SK-N-MC (cell line): ENCODE data around the gene CORT.

Experiments used
- DNase-seq: peaks from one replicate; pipeline ENCODE4 v3.0.0-alpha.2; 2011; ENCODE audit warnings: low read depth, low spot score
- H3K27ac ChIP-seq: fragments of 200-600 bp; sonication (generic); 2 replicates; pipeline ENCODE4 v1.5.1; 2016; ENCODE audit warnings: mixed run types
- H3K36me3 ChIP-seq: fragments of 200-600 bp; sonication (generic); 2 replicates; pipeline ENCODE4 v1.6.1; 2017; ENCODE audit warnings: antibody characterized with exemption, low read length, mixed read lengths; ENCODE audit not compliant: insufficient read depth
- H3K4me3 ChIP-seq: fragments of 200-600 bp; sonication (generic); 2 replicates; pipeline ENCODE4 v1.5.1; 2016
- H3K9ac ChIP-seq: fragments of 200-600 bp; sonication (generic); 2 replicates; pipeline ENCODE4 v1.8.0; 2017; ENCODE audit warnings: mixed run types, mixed read lengths; ENCODE audit not compliant: insufficient read length
- H3K9me3 ChIP-seq: fragments of 200-600 bp; sonication (generic); 2 replicates; pipeline ENCODE4 v1.6.1; 2017; ENCODE audit warnings: low read depth, mild to moderate bottlenecking, antibody characterized with exemption, low read length, moderate library complexity, mixed read lengths
- EZH2 ChIP-seq: fragments of 200-600 bp; sonication (generic); IDR thresholded peaks from one replicate; pipeline ENCODE4 v1.6.1; 2017; ENCODE audit warnings: antibody characterized with exemption
- FOXP2 ChIP-seq: optimal IDR thresholded peaks from 2 replicates; pipeline ENCODE3; 2011; ENCODE audit warnings: mild to moderate bottlenecking, moderate library complexity; ENCODE audit not compliant: insufficient read depth; ENCODE audit errors: extremely low read length, control extremely low read depth
- POLR2AphosphoS5 ChIP-seq: IDR thresholded peaks from 2 replicates; pipeline ENCODE4 v1.6.1; 2012; ENCODE audit warnings: mild to moderate bottlenecking, low read depth, low read length, borderline replicate concordance

CORT gene

DNA sequence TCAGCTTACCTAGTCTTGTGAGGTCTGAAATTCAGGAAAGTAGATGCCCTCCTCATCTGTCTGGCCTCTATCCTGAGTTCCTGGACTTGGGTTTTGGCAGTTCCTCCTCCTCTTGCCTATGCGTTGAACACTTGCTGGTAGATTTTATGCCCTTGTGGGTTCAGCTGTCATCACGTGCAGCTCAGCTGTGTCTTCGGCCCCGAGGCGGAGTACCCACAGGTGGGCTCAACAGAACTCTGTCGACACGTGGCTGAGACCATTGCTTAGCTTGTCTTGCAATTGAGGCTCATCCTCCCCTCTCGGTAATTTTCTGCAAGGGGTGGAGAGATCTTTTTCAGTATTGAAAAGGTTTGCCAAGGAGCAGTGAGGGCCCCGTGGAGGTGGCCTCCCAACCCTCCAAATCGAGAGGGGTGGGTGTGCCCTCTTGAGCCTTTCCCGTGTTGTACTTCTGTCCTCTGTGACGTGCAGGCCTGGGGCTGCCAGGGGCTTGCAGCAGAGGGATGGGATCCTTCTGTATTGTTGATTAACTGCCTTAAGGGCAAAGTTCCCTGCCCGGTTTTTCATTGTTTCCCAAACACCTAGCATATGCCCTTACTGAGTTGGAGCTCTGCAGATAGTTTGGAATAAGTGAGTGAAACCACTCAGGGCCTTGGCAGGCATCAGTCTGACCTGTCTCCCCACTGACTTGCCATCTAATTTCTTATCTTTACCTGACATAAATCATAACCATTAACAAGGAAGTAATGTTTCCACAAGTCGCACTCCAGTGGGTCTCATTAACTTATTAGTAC, 16.7 kb upstream of the CORT start:
- DNase-seq: no peak
- Histone ChIP-seq H3K27ac (no peak overlapping the region), H3K9me3 (no peaks in the 10 kb centered on the region), H3K9ac (no peak overlapping the region), H3K4me3 (no peak overlapping the region), H3K36me3 (no peaks in the 10 kb centered on the region)
- no peak for TF ChIP-seq FOXP2
- no peak for TF ChIP-seq EZH2
- TF ChIP-seq POLR2AphosphoS5: no peak

DNA sequence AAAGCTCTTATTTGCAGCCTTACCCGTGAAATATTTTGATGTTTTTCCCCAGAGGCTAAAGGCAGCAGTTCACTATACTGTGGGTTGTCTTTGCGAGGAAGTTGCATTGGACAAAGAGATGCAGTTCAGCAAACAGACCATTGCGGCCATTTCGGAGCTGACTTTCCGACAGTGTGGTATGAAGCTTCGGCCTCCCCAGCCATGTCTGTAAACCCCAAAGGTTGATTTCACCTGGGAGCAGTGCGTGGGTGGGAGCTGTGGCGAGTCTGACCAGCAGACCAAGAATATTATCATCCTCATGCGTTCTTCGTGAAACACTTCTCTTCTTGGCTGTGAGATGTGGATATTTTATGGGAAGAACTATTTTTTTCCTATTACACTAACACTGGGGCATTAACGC, 16.0 kb upstream of the CORT start:
- Histone ChIP-seq H3K36me3 (no peaks in the 10 kb centered on the region), H3K27ac (no peak overlapping the region), H3K4me3 (no peak overlapping the region), H3K9me3 (no peaks in the 10 kb centered on the region), H3K9ac (no peak overlapping the region)
- no peak for DNase-seq
- TF ChIP-seq POLR2AphosphoS5 (no peak), FOXP2 (no peak), EZH2 (no peak)

DNA sequence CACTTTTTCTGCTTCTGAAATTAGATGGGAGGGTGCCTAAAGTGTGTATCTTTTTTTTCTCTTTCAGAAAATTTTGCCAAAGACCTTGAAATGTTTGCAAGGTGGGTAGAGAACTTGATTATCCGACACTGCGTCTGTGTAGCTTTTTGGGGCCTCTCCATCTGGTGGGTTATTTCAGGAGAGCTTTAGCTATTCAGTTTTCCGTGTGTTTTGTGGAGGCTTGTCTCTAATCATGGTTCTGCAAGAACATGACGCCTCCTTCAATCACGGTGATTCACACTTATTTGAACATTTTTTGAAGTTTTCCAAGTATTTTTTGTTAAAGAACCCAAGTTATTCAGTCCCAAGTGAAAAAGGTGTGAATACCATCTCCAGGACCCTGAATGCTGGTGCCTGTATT, 15.2 kb upstream of the CORT start:
- DNase-seq: no peak
- TF ChIP-seq FOXP2 (no peak), EZH2 (no peak), POLR2AphosphoS5 (no peak)
- no peaks in the 10 kb centered on the region for H3K9me3 ChIP-seq

DNA sequence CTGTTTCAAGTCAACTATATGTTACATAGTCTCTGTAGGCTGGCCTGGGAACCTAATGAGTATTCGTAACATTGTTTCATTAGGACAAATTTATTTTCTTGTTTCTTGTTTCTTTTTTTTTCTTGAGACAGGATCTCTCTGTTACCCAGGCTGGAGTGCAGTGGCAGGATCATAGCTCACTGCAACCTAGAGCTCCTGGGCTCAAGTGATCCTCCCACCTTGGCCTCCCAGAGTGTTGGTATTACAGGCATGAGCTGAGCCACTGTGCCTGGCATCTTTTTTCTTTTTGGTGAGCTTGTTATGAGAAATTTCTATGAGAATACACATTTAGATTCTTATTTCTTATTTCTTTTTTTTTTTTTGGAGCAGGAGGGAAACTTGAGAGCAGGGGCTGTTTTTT, 12.8 kb upstream of the CORT start:
- TF ChIP-seq FOXP2 (no peak), EZH2 (no peak), POLR2AphosphoS5 (no peak)
- peaks cover 6% of the 10 kb centered on the region; the same call in 1 of the 2 replicates for H3K36me3 ChIP-seq
- no peak overlapping the region for H3K9ac ChIP-seq
- no peak overlapping the region for H3K4me3 ChIP-seq
- no peaks in the 10 kb centered on the region for H3K9me3 ChIP-seq
- DNase-seq: no peak
- no peak overlapping the region for H3K27ac ChIP-seq

More for the DNA sequence above, 15.2 kb upstream of the CORT start:
- Histone ChIP-seq H3K27ac (no peak overlapping the region), H3K9ac (no peak overlapping the region), H3K36me3 (no peaks in the 10 kb centered on the region), H3K4me3 (no peak overlapping the region)

DNA sequence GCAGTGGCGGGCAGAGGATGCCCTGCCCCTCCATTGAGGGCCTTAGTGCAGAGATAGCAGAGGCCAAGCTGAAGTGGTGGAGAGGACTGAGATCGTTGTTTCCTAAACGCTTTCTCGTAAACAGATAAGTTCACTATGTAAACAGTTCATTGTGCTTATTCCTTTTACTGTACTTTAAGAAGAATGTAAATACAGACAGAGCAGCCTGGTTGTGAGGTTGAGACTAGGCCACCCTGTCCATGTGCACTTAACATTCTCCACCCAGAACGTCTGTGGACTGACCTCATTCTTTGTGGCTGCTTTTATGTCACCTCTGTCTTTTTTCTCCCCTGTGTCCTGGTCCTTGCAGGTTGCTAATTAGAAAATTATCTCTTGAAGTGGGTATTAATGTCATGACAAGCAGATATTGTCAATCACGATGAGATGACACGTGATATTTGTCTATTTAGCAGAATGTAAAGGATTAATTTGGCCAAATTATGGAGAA, 11.1 kb upstream of the CORT start:
- H3K9ac ChIP-seq: peak overlapping the region; percentile 2
- no peak overlapping the region for H3K4me3 ChIP-seq
- no peaks in the 10 kb centered on the region for H3K9me3 ChIP-seq
- DNase-seq: no peak
- H3K36me3 ChIP-seq: peaks cover 6% of the 10 kb centered on the region; the same call in 1 of the 2 replicates
- no peak overlapping the region for H3K27ac ChIP-seq
- TF ChIP-seq EZH2 (no peak), POLR2AphosphoS5 (no peak), FOXP2 (no peak)

DNA sequence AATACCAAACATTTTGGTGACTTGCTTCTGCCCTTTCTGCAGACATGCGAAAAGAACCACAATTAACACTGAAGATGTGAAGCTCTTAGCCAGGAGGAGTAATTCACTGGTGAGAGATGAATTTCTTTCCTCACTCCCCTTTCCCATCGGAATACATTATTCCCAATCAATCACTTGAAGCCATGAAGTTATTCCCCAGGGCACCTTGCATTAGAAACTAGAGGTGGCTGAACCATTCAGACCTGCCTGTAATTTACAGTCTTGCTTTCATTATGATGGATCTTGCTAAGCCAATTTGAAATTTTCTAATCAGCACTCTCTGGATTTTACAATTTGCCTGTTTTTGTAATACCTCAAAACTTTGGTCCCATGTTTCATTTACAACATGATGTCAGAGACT, 9.5 kb upstream of the CORT start:
- H3K9me3 ChIP-seq: no peaks in the 10 kb centered on the region
- no peak for TF ChIP-seq POLR2AphosphoS5
- no peak for TF ChIP-seq EZH2
- TF ChIP-seq FOXP2: no peak
- H3K9ac ChIP-seq: no peak overlapping the region
- no peak for DNase-seq
- no peak overlapping the region for H3K4me3 ChIP-seq
- H3K27ac ChIP-seq: no peak overlapping the region
- peaks cover 6% of the 10 kb centered on the region; the same call in 1 of the 2 replicates for H3K36me3 ChIP-seq

DNA sequence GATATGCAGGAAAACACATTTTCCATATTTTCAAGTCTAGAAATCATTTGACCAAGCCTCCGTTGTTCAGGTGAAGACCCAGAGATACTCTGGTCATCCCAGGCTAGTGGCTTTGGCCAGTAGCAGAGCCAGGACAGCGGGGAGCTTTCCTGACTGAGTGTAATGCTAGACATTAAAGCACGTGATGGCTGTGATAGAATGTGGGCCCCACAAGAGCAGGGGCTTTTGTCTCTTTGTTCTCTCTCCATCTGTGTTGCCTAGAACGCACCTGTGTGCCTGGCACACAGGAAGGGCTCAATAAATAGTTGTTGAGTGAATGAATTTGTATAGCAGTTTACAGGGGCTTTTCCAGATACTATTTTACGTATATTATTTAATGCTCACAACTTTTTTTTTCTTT, 9.0 kb upstream of the CORT start:
- no peak for DNase-seq
- no peak for TF ChIP-seq EZH2
- no peak for TF ChIP-seq FOXP2
- no peak for TF ChIP-seq POLR2AphosphoS5
- no peak overlapping the region for H3K4me3 ChIP-seq

DNA sequence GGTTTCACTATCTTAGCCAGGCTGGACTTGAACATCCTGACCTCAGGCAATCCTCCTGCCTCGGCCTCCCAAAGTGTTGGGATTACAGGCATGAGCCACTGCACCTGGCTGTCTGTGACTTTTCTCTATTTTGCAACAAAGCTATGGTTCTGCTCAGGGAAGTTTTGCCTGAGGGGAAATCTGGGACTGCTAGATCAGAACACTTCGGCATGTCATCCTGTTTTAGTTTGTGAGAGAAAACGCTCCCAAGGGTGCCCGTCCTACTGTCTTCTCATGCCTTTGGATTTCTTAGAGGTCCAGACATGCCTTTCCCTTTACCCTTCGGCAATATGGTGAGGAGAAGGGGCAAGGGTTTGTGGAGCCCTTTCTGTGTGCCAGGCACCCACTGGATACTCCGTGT, 5.6 kb upstream of the CORT start:
- no peak for TF ChIP-seq EZH2
- no peak for TF ChIP-seq FOXP2
- no peak for TF ChIP-seq POLR2AphosphoS5
- peaks cover 6% of the 10 kb centered on the region; the same call in 1 of the 2 replicates for H3K36me3 ChIP-seq
- no peaks in the 10 kb centered on the region for H3K9me3 ChIP-seq
- DNase-seq: no peak
- no peak overlapping the region for H3K9ac ChIP-seq
- H3K27ac ChIP-seq: peak overlapping the region; percentile 13; the same call in 1 of the 2 replicates
- no peak overlapping the region for H3K4me3 ChIP-seq

More for the DNA sequence above, 9.0 kb upstream of the CORT start:
- Histone ChIP-seq H3K27ac (no peak overlapping the region), H3K9me3 (no peaks in the 10 kb centered on the region), H3K9ac (no peak overlapping the region), H3K36me3 (peaks cover 6% of the 10 kb centered on the region; the same call in 1 of the 2 replicates)

DNA sequence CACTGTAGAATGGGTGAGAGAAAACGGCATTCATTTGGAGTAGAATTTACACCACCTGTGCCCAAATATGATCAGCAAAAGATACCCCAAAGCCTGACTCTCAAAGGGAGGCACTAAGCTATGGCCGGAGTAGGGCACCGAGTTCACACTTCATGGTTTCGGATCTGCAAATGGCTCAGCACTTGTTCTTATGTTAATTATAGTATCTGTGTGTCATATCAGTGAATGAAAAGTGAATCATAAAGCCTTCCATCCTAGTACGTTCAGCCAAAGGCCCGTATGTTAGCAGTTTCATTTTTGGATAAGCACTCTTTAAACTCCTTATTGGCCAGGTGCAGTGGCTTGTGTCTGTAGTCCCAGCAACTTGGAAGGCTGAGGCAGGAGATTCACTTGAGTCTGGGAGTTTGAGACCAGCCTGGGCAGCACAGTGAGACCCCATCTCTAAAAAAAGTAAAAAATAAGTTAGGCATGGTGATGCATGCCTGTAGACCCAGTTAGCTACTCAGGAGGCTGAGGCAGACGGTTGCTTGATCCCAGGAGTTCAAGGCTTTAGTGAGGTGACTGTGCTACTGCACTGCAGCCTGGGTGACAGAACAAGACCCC, 4.9 kb upstream of the CORT start:
- TF ChIP-seq EZH2 (no peak), POLR2AphosphoS5 (no peak), FOXP2 (no peak)
- no peak for DNase-seq
- Histone ChIP-seq H3K9ac (no peak overlapping the region), H3K36me3 (peaks cover 6% of the 10 kb centered on the region; the same call in 1 of the 2 replicates), H3K4me3 (no peak overlapping the region), H3K9me3 (no peaks in the 10 kb centered on the region), H3K27ac (peak overlapping the region; percentile 13; the same call in 1 of the 2 replicates)
